ENCODE results near the gene MRO. TPM values are rescaled to one million over a fixed set of nuclear protein-coding genes. Genes with fewer than 3 reads are reported as not detected.
"Not testable (repeated sequence)": the region's sequence is repeated elsewhere in the genome, so short reads cannot be mapped to it uniquely, and the experiment has no call there.

Gene MRO
- not detected for total RNA-seq

DNA sequence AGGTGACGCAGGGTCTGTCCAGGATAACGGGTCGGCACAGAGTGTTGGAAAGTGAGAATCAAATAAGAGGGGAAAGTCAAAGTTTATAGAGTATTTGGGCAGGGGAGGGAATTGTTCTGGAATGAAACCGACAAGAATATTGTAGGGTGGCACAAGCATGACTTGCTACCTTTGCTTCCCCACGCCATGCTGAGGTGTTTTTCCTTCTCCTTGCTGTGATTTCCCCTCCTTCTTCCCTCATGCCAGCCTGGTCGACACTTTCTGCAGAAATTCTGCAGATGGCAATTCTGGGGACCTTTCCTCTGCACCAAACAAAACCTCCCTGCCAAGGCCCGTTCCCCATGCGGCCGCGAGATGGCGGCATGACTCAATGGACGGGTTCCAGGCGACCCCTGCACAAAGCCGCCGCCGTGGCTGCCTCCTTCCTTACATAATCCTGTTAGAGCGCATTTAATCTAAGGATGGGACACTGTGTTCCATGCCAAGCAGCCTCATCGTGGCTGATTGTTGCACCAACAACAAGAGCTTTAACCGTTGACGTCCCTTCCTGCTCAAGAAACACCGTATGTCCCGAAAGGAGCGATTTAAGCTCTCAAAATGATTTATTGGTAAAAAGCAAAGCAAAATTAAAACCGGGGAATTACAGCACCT, at the start of gene MRO:
Gene MRO (minus strand): TSS at position 289 of the 651 bp plus-strand sequence. CDS start 10,616 bp downstream, outside the sequence.
- H3K4me3 Mint-ChIP-seq: no peak within 1 kb of the TSS
- peaks cover 10% of the 10 kb centered on the region for H3K27me3 Mint-ChIP-seq
- H3K36me3 Mint-ChIP-seq: no peaks in the 10 kb centered on the region
- DNase-seq: peak; percentile 82
- no peak within 1 kb of the TSS for H3K27ac Mint-ChIP-seq
- H3K4me1 Mint-ChIP-seq: no peaks in the 10 kb centered on the region
- H3K9me3 Mint-ChIP-seq: no peaks in the 10 kb centered on the region

DNA sequence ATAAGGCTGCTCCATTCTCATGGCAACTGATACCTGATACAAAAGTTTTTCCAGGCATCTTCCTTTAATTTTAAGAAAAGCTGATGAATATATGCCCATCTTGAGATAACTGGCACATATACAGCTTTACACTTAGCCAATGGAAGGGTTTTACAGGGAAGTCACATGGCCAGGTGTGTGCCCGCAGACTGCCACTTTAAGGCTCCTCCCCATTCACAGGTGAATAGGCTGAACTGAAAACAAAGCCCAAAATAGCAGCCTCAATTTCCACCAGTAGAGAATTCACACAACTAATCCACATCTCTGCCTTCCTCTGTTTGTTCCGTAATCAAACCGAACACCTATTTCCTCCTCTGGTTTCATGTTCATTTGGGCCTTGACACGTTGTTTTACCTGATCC, 49.3 kb upstream of the MRO start:
- Mint-ChIP-seq H3K9me3 (no peaks in the 10 kb centered on the region), H3K27ac (no peak overlapping the region), H3K4me1 (no peaks in the 10 kb centered on the region), H3K4me3 (no peak overlapping the region), H3K27me3 (peaks cover 10% of the 10 kb centered on the region), H3K36me3 (no peaks in the 10 kb centered on the region)
- DNase-seq: no peak

DNA sequence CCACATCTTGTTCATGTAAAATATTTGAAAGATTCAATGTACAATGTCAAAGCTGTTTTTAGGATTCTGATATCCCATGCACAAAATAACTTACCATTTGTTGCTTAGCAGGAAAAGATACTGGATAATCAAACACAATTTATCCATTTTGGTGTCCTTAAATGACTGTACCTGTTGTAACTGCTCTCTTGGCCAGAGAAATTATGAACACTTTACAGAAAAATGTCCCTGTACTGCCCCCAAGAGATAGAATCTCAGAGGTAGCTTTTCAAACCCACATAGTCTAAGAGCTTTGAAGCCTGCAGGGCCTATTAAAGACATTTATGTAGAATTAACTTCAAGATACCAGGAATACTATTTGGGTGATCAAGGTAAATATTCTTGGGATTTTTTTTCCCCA, 46.9 kb upstream of the MRO start:
- Mint-ChIP-seq H3K4me3 (no peak overlapping the region), H3K27ac (no peak overlapping the region), H3K27me3 (peaks cover under 1% of the 10 kb centered on the region), H3K36me3 (no peaks in the 10 kb centered on the region), H3K9me3 (no peaks in the 10 kb centered on the region), H3K4me1 (no peaks in the 10 kb centered on the region)
- DNase-seq: no peak

DNA sequence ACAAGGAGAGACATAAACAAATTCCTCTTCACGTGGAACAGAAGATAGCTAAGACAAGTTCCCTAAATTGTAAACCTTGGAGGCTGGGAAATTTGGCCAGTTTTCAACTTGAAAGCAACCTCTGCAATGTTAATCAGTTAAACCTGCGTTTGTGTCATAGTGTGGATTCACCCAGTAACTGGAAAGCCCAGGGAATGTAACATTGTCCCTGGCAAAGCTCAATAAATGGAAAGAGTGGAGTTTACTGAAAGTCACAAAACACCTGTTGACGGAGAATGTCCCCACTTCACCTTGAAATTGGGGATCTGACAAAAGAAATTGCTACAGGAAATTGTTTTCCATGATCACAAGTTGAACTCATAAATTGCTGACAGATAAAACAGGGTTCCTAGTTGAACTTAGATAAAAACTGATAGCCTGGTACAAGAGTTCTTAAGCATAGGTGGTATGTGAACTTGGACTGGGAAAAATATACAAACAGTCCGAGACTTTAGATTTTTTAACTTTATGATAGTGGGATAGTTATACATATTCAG, 44.1 kb upstream of the MRO start:
- H3K27ac Mint-ChIP-seq: no peak overlapping the region
- no peaks in the 10 kb centered on the region for H3K4me1 Mint-ChIP-seq
- H3K36me3 Mint-ChIP-seq: no peaks in the 10 kb centered on the region
- DNase-seq: no peak
- H3K4me3 Mint-ChIP-seq: no peak overlapping the region
- H3K27me3 Mint-ChIP-seq: no peaks in the 10 kb centered on the region
- no peaks in the 10 kb centered on the region for H3K9me3 Mint-ChIP-seq

DNA sequence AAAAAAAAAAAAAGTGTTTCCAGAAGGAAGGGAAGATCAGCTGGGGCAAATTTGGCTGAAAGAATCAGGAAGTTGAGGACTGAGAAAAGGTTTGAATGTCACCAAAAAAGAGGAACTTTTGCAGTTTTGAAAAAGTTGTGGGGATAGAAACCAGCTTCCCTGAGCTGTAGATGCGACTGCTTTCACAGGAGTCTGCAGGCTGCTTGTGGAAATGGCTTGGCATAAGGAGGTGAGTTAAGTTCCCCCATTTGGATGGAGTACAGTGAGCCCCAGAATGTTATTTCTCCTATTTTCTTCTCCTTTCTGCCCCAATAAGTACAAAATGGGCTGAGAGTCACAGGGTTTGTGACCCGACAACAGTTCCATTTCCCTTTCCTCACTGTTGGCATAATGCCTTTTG, 42.6 kb upstream of the MRO start:
- no peak overlapping the region for H3K4me3 Mint-ChIP-seq
- no peak overlapping the region for H3K27ac Mint-ChIP-seq
- no peaks in the 10 kb centered on the region for H3K36me3 Mint-ChIP-seq
- H3K27me3 Mint-ChIP-seq: no peaks in the 10 kb centered on the region
- H3K4me1 Mint-ChIP-seq: no peaks in the 10 kb centered on the region
- no peaks in the 10 kb centered on the region for H3K9me3 Mint-ChIP-seq
- no peak for DNase-seq

DNA sequence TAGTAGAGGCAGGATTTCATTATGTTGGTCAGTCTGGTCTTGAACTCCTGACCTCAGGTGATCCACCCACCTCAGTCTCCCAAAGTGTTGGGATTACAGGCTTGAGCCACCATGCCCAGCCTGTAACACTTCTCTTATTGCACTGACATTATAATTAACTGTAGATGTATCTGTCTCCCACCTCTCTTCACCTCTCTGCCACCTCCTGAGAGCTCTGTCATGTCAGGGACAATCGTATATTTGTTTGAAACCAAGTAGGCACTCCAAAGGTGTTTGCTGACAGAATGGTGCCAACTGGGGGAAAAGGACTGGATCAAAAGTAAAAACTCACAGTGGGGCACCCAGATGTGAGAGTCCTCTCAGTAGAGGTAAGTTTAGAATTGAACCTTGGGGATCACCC, 41.8 kb upstream of the MRO start:
- Mint-ChIP-seq H3K36me3 (no peaks in the 10 kb centered on the region), H3K4me1 (no peaks in the 10 kb centered on the region), H3K9me3 (no peaks in the 10 kb centered on the region), H3K4me3 (no peak overlapping the region), H3K27ac (no peak overlapping the region), H3K27me3 (no peaks in the 10 kb centered on the region)
- DNase-seq: no peak

DNA sequence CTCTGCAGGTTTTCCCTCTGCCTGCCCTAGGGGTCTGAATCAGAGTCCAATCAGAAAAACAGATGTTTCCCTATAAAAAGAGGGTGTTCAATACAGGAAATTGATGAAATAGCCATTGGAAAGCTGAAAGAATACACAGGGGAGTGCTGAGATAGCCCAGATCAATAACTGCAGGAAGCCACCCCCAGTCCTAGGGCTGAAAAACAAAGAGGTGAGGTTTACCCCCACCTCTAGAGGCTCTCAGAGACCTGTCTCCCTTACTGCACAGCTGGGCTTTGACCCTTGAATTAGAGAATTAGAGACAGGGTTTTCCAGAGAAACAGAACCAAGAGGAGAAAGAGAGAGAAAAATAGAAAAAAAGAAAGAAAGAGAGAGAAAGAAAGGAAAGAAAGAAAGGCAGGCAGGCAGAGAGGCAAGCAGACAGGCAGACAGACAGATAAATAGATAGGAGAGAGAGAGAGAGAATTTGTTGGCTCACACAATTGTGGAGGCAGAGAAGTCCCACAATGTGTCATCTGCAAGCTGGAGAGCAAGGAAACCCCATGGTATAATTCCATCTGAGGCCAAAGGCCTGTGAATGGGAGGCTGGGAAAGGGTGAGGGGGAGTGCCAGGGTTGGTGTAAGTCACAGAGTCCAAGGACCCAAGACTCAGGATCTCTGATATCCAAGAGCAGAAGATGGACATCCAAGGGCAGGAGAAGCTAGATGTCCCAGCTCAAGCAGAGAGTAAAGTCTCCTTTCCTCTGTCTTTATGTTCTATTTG, 40.2 kb upstream of the MRO start:
- H3K4me3 Mint-ChIP-seq: no peak overlapping the region
- H3K27ac Mint-ChIP-seq: no peak overlapping the region
- H3K4me1 Mint-ChIP-seq: no peaks in the 10 kb centered on the region
- no peaks in the 10 kb centered on the region for H3K9me3 Mint-ChIP-seq
- no peaks in the 10 kb centered on the region for H3K27me3 Mint-ChIP-seq
- DNase-seq: no peak
- no peaks in the 10 kb centered on the region for H3K36me3 Mint-ChIP-seq

DNA sequence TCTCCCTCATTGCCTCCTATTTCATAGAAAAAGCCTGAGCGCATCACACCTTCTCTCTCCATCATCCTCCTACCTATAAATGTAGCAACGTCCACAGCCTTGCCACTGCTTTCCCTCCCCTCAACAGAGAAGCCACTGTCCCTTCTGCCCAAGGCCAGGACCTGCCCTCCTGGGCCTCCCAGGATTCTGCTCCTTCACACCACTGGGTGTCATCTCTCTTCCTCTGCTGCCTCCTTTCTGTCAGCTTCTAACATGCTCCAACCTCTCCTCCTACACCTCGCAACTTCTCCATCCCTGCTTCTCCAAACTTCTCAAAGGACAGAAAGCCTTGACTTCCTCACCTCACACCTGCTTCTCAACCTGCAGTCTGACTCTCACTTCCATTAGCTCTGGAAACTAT, 37.9 kb upstream of the MRO start:
- H3K4me3 Mint-ChIP-seq: no peak overlapping the region
- H3K27me3 Mint-ChIP-seq: peaks cover 4% of the 10 kb centered on the region
- no peak overlapping the region for H3K27ac Mint-ChIP-seq
- no peaks in the 10 kb centered on the region for H3K4me1 Mint-ChIP-seq
- no peak for DNase-seq
- H3K36me3 Mint-ChIP-seq: no peaks in the 10 kb centered on the region
- H3K9me3 Mint-ChIP-seq: peaks cover 7% of the 10 kb centered on the region

DNA sequence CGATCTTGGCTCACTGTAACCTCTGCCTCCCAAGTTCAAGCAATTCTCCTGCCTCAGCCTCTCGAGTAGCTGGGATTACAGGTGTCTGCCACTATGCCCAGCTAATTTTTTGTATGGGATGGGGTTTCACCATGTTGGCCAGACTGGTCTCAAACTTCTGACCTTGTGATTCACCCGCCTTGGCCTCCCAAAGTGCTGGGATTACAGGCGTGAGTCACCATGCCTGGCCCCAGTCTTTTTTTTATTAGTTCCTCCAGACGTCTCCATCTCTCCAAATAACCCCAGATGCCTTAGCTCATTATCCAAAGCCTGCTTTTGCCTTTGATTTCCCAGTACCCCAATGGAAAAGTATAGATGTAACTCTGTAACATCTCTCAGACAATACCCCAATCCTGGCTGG, 37.4 kb upstream of the MRO start:
- H3K36me3 Mint-ChIP-seq, H3K9me3 Mint-ChIP-seq, H3K4me1 Mint-ChIP-seq, H3K4me3 Mint-ChIP-seq, DNase-seq, H3K27me3 Mint-ChIP-seq, H3K27ac Mint-ChIP-seq: not testable (repeated sequence)

DNA sequence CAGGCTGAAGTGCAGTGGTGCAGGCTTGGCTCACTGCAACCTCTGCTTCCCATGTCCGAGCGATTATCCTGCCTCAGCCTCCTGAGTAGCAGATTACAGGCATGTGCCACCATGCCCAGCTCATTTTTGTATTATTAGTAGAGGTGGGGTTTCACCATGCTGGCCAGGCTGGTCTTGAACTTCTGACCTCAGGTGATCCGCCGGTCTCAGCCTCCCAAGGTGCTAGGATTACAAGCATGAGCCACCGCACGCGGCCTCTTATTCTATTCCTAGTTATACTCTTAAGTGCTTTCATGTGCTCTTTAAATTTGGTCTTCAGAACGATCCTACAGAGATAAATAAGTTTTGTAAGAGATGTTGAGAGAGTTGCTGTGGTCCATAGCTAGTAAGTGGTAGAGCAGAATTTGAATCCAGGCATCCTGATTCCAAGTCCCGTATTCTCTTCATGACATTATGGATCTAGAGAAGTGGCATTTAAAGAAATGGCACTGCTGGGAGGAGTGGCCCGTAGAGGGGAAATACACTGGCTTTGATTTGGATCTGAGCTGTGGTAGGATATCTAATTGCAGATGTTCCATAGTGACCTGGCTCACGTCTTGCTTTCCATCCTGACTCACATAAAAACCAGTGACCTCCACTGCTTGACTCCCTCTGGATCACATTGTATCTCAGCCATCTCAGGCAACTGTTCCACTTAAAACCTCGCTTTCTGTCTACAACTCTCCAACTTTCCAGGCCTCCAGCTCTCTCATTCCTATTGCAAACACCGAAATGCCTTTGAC, 36.4 kb upstream of the MRO start:
- peaks cover 7% of the 10 kb centered on the region for H3K9me3 Mint-ChIP-seq
- H3K4me3 Mint-ChIP-seq: no peak overlapping the region
- H3K4me1 Mint-ChIP-seq: no peaks in the 10 kb centered on the region
- H3K27ac Mint-ChIP-seq: no peak overlapping the region
- no peak for DNase-seq
- H3K36me3 Mint-ChIP-seq: no peaks in the 10 kb centered on the region
- peaks cover 4% of the 10 kb centered on the region for H3K27me3 Mint-ChIP-seq

DNA sequence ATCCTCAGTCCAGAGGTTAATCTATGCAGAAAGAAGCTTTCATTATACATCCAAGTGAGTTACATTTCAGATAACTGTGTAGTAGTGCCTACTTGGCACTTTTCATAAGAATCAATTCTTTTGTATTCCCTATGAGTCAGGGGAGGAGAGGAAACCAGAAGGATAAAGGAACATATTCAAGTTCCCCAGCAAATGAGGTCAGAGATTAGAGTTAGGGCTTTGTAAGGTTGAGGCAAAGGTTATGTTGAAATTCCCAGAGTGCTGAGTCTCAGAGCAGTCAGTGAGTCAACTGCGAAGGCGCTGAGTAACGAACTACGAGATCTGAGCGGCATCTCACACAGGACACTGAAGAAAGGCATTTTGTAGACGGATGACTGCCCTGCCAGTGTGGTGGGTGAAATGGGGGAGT, 34.1 kb upstream of the MRO start:
- Mint-ChIP-seq H3K9me3 (peaks cover 7% of the 10 kb centered on the region), H3K4me3 (no peak overlapping the region), H3K36me3 (no peaks in the 10 kb centered on the region), H3K27me3 (peaks cover 4% of the 10 kb centered on the region), H3K27ac (no peak overlapping the region), H3K4me1 (no peaks in the 10 kb centered on the region)
- DNase-seq: no peak

DNA sequence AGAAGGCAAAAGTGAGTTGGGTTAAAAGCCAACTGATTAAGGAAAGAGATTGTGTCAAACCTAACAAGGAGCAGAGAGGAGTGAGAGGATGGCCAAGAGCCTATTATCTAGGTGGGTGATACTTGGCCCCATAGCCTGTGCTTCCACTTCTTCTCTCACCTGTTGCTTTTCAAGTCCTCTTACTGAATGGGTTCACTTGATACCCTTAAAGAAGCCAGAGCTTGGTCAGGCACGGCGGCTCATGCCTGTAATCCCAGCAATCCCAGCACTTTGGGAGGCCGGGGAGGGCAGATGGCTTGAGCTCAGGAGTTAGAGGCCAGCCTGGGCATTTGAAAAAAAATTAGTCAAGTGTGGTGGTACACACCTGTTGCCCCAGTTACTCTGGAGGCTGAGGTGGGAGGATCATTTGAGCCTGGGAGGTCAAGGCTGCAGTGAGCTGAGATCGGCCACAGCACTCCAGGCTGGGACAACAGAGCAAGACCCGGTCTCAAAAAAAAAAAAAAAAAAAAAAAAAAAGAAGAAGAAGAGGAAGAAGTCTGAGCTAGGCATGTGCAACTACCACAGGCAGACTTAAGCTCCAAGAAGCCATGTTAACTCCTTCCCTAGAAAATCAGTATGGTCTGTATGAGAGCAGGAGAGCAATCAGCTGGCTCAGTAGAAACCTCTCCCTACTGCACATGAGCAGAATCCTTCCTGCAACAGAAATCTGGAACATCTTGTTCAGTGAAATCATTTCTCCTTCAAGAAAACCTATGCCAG, 30.7 kb upstream of the MRO start:
- Mint-ChIP-seq H3K4me3 (no peak overlapping the region), H3K27me3 (peaks cover 4% of the 10 kb centered on the region), H3K4me1 (no peaks in the 10 kb centered on the region), H3K9me3 (peaks cover 7% of the 10 kb centered on the region), H3K27ac (no peak overlapping the region), H3K36me3 (no peaks in the 10 kb centered on the region)
- no peak for DNase-seq

DNA sequence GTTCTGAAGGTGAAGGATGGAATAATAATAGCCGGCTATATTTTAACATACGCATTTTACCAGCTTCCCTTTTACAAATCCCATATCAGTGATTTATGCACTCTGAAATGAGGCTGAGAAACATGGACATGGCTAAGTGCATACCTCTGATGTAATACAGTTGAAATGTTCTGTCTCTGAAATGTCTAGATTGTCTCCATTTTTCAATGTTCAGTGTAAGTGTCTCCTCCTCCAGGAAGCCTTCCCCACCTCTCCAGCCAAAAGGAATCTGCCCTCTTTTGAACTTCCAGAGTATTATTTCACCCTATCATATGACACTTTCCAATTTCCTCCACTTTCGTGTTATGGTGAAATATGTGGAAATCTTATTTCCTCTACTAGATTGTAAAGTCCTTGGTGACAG, 29.6 kb upstream of the MRO start:
- Mint-ChIP-seq H3K36me3 (no peaks in the 10 kb centered on the region), H3K27me3 (peaks cover 4% of the 10 kb centered on the region), H3K4me3 (no peak overlapping the region), H3K27ac (no peak overlapping the region), H3K9me3 (peaks cover 7% of the 10 kb centered on the region), H3K4me1 (no peaks in the 10 kb centered on the region)
- no peak for DNase-seq

DNA sequence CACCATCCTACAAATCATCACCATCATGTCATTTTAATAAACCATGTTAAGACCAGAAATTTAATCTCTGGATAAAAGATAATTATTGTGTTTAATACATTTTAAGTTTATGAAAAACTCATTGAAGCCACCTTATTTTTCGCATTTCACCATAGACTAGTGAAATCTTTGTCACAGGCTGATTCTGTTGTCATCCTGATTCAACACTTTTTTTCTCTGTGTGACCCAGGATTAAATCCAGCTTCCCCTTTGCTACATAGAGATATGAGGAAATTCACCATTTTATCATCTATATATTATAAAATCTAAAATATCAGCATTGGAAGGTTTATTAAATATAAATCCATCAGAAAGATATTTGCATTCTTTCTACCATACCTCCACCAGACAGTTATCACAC, 29.2 kb upstream of the MRO start:
- Mint-ChIP-seq H3K4me3 (no peak overlapping the region), H3K9me3 (peaks cover 2% of the 10 kb centered on the region), H3K27me3 (peaks cover 3% of the 10 kb centered on the region), H3K36me3 (no peaks in the 10 kb centered on the region), H3K4me1 (no peaks in the 10 kb centered on the region), H3K27ac (no peak overlapping the region)
- DNase-seq: no peak

DNA sequence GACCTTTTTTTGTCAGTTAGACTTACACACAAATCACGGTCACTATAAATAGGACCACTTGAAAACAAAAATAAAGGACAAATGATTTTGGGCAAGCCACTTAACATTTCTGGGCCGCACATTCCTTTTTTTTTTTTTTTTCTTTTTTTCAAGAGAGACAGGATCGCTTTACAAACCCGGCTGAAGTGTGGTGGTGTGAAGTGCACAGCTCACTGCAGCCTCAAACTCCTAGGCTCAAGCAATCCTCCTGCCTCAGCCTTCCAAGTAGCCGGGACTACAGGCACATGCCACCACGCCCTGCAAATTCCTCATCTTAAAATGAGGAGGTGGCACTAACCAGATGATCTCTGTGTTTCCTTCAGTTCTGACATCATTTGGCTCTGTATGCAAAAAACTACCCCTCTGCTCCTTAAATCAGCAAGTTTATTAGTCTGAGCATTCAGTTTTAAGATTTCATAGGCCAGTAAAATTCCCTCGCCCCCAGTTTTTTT, 28.3 kb upstream of the MRO start:
- H3K27me3 Mint-ChIP-seq: no peaks in the 10 kb centered on the region
- H3K4me1 Mint-ChIP-seq: no peaks in the 10 kb centered on the region
- no peaks in the 10 kb centered on the region for H3K36me3 Mint-ChIP-seq
- no peak for DNase-seq
- H3K9me3 Mint-ChIP-seq: no peaks in the 10 kb centered on the region
- no peak overlapping the region for H3K4me3 Mint-ChIP-seq
- no peak overlapping the region for H3K27ac Mint-ChIP-seq

Measured in activated naive CD8-positive, alpha-beta T cell treated with anti-CD3 and anti-CD28 coated beads for 36 hours (primary cell).